Transverse colon (tissue), 4 donors: ENCODE results near the gene PAFAH2.

Source experiments
- CTCF ChIP-seq, 5 experiments: fragments of 200-600 bp in 3 of 5; fragments of 450-650 bp in 2 of 5; sonication (generic) in 3 of 5; IDR thresholded peaks; 1 replicate in 2 of 5; 2 replicates in 3 of 5; pipeline ENCODE4 v1.5.1; 2016 to 2017; ENCODE audit warnings: antibody characterized with exemption in 5 of 5, inconsistent platforms in 3 of 5, mild to moderate bottlenecking in 2 of 5, moderate library complexity in 1 of 5
- POLR2A ChIP-seq: fragments of 450-650 bp; IDR thresholded peaks from one replicate; pipeline ENCODE4 v1.6.1; 2016; ENCODE audit warnings: antibody characterized with exemption, mild to moderate bottlenecking, moderate library complexity
- POLR2AphosphoS5 ChIP-seq, 3 donors: sonication (generic); formaldehyde crosslinking; IDR thresholded peaks; one replicate each; pipeline ENCODE4 v1.6.1; 2016; ENCODE audit warnings: antibody characterized with exemption in 3 of 3

- TF ChIP-seq CTCF (IDR thresholded peaks at IDR 0.05) (no peak), POLR2A (no peak), POLR2AphosphoS5 (IDR thresholded peaks at IDR 0.05) (no peak)
Observed at GRCh38 chr1:25944986-25945385, 52.9 kb downstream of the PAFAH2 start.
